NCI-H2196 treated with DMSO at 0.1 percent for 48 hours (cell line): ENCODE results near the gene COL28A1.

ENCODE experiments used
- DNase-seq: peaks from one replicate; lab custom pipeline; 2025; ENCODE audit not compliant: unreplicated experiment; lab: John Stamatoyannopoulos, UW

Gene COL28A1

GRCh38 chr7:7344583-7344982 is 191.1 kb downstream of the COL28A1 start:
- DNase-seq: no peak

DNA sequence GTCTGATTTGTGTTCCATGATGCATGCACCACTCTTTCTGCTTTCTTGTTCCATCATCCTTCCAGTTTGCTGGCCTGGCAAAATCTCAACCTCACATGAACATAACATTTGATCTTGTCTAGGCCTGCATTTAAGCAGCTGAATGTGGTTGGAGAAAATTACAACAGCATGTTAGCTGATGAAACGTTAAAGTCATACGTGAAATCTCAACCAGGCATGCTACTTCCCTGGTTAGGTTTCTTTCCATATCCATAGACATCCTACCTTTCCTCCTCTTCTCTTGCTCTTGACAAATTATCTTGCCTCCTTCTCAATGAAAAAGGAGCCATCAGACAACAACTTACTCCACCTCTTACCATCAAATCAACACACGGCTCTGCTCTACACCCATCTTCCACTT is 199.8 kb downstream of the COL28A1 start:
- no peak for DNase-seq

DNA sequence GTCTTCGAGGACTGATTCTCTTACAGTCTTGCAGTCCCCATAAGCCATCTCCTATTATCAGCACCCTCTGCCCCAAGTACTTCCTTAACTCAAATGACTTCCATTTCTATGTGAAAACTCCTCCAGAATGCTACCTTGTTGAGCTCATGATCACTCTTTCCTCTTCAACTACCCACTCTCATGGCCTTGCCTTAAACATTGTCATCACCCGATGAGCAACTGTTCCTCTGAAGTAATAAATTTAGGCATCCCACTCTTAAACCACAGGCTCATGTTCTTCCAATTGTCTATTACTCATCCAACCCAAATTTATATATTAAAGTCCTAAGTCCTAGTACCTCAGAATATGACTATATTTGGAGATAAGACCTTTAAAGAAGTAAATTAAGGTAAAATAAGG is 200.5 kb downstream of the COL28A1 start:
- DNase-seq: no peak

DNA sequence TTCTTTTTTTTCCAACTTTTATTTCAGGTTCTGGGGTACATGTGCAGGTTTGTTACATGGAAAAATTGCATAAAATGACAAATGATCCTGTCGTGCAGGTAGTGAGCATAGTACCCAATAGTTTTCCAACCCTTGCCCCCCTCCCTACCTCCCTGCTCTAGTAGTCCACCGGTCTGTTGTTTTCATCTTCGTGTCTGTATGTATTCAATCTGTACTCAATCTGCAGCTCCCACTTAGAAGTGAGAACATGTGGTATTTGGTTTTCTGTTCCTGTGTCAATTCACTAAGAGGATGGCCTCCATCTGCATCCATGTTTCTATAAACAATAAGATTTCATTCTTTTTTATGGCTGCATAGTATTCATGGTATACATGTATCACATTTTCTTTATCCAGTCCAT is 202.1 kb downstream of the COL28A1 start:
- no peak for DNase-seq

DNA sequence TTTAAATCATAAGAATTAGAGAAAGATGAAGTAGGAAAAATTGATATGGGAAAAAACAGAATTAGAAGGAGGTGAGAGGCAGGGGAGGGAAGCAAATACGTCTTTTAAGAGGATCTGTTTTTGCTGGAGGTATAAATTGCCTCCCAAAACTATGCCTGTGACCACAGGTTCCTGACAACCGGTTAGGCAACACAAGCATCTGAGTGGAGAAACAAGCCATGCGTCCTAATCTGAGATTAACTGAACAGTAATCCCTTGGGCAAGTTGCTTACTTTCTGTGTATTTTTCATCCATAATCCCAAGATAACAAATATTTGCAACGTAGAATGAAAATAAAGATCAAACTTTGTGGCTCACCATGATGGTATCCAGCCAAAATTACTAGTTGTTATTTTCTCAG is 204.2 kb downstream of the COL28A1 start:
- no peak for DNase-seq

- no peak for DNase-seq
These were observed 204.7 kb downstream of the COL28A1 start for GRCh38 chr7:7330997-7331396.

DNA sequence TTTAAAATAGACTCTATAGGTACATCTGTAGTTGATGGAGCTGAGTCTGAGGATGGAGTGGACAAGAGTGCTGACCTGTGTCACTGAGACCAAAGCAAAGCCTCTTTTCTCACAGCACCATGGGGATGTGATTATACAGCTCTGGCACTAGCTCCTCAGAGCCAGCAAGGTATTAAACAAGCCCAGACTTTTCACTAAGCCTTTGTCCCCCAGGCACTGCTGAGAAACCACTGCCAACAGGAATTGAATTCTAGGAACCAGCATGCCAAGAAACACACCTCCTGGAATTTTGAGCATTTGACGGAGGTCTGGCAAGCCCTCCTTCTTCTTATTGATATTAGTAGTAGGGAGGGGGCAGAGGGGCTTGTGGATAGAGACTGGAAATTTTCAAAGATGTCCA is 206.3 kb downstream of the COL28A1 start:
- DNase-seq: no peak

- DNase-seq: no peak
These were observed 208.2 kb downstream of the COL28A1 start for GRCh38 chr7:7327423-7327822.

DNA sequence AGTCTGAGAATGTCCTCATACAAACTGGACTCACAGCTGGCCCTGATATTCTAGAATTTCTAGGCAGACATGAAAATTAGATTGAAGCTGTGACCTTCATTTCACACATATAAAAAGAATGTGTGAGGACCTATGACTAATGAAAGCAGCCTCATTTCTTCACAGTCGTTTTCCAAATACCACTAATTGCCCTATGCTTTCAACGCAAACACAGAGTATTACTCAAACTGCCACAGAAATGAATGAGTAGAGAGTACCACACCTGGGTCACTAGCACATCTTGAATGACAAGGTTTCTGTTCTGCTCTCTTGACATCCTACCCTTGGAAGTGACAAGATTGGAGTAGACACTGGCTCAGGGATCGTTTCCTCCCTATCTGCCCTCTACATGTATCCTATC is 211.0 kb downstream of the COL28A1 start:
- DNase-seq: no peak

DNA sequence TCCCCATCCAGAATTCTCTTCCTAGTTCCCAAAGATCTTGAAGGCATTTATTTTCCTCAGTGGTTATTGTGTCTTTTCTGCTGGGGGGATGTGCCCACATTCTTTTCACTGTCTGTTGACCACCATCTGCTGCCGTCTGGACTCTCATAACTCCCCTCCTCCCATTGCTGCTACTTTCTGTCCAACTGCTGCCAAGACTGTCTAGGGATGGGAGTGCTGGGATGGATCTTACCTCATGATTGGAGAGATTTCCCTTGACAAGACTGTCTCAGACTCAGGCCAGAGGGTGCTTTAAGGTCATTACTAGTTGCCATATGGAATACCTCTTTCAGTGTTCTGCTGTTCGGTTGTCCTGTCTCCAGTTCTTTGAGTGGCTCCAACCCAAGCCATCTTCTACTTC is 211.8 kb downstream of the COL28A1 start:
- DNase-seq: no peak

GRCh38 chr7:7323352-7323751 is 212.3 kb downstream of the COL28A1 start:
- DNase-seq: peak; percentile 18

DNA sequence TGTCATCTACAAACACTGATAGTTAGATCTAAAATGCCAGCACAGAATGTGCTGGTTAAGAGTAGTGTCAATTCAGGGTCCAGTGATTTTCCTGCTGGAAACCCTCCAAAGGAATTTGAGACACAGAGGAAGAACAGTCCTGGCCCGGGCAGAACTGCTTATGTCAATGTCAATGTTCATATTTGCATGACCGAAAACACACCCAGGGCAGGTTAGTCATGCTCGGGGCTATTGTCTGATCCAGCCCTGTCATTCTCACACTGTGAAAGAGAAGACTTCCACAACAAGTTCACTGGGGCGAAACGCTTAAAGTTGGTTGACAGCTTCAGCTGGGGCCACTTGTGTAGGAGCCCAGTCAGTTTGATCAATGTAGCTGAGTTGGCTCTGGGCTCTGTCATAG is 214.0 kb downstream of the COL28A1 start:
- DNase-seq: no peak

GRCh38 chr7:7318601-7319000 is 217.1 kb downstream of the COL28A1 start:
- DNase-seq: no peak

GRCh38 chr7:7317850-7318249 is 217.8 kb downstream of the COL28A1 start:
- DNase-seq: no peak

DNA sequence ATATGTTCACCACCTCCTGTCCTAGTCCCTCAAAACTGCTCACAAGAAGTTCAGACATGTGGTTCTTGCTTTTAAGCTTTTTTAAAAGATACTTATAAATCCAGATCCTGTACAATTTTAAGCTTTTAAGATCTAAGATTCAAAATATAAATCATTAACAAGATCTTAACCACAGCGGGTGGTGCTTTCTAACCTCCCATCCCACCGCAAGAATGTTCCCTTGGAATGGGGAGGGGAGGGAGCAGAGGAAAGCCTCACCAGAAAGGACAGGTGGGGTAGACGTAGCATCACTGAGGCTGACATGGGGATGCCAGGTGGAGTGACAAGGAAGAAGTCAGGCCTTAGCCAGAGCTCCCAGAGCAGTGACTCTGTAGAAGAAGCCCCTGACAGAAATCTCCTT is 219.8 kb downstream of the COL28A1 start:
- no peak for DNase-seq

DNA sequence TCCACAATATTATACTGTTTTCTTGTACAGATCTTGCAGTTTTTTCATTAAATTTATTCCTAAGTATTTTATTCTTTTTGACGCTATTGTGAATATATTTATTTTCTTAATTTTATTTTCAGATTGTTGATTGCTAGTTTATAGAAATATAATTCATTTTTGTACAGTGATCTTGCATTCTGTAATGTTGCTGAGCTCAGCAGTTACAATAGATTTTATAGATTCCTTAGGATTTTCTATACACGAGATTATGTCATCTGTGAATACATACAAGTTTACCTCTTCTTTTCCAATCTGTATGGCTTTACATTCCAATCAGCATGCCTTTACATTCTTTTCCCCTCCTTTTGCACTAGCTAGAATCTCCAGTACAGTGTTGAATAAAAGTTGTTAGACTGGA is 223.3 kb downstream of the COL28A1 start:
- no peak for DNase-seq

DNA sequence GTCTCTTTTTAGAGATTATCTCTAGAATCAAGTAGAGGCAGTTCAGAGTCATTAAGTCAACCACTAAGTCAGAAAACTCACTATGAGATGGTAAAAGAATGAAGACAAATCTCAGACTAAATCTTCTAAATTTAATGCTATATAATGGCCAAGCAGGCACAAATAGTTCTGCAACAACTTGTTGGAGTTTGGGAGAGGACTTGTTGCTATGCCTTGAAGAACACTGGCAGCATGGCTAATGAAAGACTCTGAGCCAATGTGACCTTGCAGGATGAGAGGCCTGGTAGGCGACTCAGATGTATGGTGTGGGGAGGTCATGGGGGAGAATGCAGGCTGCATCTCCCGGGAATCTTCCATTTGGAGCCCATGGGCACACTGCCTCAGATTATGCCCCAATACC is 224.7 kb downstream of the COL28A1 start:
- DNase-seq: no peak

- no peak for DNase-seq
These were observed 226.5 kb downstream of the COL28A1 start for GRCh38 chr7:7309203-7309602.
